GM18505 (cell line): ENCODE results near the gene KLHL3.

Experiments
- ATAC-seq: cut with Tn5 transposase; IDR thresholded peaks from one replicate; pipeline ENCODE4 v1.9.1; 2021; ENCODE audit not compliant: unreplicated experiment
- POLR2A ChIP-seq: IDR thresholded peaks from 4 replicates; pipeline ENCODE4 v1.6.1; 2011; ENCODE audit warnings: borderline replicate concordance; ENCODE audit not compliant: insufficient read depth, insufficient read length; ENCODE audit errors: extremely low read depth

The KLHL3 gene

DNA sequence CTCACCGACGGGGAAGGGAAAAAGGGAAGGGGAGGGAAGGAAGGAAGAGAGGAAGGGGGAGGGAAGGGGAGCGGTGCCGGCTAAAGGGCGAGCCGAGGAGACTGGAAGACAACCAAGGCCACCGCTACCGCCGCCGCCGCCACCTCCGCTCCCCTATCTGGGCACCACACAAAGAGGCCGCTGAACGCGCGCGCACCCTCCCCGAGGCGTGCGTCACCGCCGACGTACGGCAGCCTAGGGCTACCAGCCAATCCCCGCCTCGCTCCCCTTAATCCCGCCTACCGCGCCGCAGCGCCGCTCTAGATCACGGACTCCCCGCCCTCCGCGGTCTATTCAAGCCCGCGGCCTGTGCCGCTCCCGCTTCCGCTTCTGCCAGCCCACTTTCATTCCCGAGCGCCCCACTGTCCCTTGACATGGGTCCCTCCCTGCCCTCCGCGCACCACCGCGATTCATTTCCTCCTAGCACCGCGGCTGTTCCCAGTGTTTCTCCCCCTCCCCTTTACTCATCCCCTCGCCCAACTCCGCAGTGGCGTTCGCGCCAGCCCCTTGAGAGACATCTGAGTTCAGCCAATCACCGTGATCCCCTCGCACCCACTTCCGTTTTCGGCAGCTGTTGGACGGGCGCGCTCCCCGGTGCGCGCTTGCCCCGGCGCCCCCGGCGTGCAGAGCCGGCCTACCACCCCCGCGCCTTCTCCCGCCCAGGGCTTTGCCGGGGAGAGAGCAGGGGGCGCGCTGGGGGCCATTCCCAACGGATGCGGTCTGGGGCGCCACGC is 18.5 kb upstream of the KLHL3 start, which contains the start of gene HNRNPA0:
TSS of gene HNRNPA0 (minus strand) at position 176 of the 773 bp plus-strand sequence. CDS start 297 bp downstream, outside the sequence.
- ATAC-seq = peak; percentile 82

DNA sequence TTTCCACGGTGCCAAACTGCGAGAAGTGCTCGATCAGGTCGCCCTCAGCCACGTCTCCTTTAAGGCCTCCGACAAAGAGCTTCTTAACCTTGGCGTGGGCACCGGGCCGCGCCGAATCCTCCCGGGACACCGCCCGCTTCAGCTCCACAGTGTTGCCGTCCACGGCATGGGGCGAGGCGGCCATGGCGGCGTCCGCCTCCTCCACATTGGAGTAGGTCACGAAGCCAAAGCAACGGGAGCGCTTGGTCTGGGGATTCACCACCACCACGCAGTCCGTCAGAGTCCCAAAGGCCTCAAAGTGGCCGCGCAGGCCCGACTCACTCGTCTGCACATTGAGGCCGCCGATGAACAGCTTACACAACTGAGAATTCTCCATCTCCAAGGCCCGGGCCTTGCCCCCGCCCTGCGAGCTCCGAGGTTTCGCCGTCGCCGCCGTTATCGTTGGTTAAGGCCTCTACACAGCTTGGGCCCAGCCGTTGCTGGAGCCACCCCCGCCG is 17.9 kb upstream of the KLHL3 start:
- no peak for TF ChIP-seq POLR2A
- peak; percentile 12 for ATAC-seq

More for the DNA sequence above, 18.5 kb upstream of the KLHL3 start, which contains the start of gene HNRNPA0:
- peak; percentile 95 for TF ChIP-seq POLR2A

DNA sequence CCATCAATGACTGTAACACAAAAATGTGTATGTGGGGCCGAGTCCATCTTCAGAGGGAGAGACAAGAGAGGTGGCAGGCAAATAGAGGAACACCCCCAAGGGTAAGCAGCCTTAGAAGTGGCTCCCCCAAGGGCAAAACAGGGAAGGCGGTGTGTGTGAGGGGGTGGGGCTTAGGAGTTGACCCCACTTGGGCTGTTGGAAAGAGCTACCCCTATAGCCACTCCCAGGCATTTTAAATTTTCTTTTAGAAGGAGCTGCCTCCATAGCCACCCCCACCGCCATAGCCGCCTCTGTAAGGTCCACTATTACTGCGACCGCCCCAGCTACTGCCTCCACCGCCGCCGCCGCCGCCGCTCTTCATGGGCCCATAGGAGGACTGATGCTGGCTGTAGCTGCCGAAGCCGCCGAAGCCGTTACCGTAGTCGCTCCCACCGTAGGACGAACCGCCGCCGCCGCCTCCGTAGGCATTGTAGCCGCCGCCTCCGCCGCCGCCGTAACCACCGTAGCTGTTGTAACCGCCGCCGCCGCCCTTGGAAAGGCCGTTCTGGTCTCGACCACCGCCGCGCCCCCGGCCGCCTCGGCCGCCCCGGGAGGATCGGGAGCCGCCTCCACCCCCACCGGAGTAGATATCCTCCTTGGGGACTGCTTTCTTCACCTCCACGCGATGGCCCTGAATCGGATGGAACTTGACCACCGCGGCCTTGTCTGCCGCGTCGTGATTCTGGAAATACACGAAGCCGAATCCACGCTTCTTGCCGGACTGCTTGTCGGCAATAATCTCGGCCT is 17.2 kb upstream of the KLHL3 start:
- no peak for TF ChIP-seq POLR2A
- ATAC-seq = no peak

DNA sequence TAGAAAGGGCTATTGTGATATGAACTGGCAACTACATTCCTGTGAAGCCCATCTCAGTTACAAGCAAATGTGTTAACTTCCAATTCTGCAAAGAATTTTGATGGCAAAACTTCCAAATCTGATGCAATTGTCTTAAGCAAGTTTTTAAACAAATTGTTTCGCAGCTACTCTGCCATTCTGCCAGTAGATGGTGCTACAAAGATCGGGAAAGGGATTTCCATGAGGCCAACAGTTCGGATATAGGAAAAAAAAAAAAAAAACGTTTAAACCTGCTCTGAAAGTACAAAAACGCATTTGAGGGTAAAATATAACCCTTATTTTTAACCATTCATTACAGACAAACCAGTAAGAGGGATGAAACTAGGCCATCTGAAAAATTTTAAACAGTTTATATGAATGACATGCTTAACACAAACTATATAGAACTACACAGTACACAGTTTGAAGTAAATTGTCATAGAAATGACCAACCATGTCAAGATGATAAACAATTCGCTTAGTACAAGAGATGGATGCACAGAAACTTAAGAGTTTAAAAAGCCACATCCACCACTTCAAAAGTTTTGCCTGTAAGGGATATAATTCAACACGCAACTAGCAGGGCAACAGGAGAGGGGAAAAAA is 16.1 kb upstream of the KLHL3 start:
- TF ChIP-seq POLR2A = no peak
- no peak for ATAC-seq

DNA sequence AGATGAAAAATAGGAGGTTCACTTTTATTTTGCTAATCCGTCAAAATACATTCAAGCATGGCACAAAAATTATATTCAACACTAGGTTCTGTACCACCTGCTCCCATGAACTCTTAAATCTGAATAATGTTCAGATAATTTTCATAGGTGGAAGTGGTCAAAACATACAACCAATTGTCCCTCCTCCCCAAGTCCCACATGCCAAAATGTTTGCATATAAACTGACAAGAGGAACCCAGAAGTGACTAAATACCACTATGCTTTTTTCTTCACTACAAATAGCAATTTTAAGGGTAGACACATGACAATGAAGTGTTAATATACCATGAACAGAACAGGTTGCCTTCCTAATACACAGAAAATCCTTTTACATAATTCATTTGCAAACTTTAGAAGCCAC is 14.5 kb upstream of the KLHL3 start:
- ATAC-seq = no peak
- TF ChIP-seq POLR2A = no peak

DNA sequence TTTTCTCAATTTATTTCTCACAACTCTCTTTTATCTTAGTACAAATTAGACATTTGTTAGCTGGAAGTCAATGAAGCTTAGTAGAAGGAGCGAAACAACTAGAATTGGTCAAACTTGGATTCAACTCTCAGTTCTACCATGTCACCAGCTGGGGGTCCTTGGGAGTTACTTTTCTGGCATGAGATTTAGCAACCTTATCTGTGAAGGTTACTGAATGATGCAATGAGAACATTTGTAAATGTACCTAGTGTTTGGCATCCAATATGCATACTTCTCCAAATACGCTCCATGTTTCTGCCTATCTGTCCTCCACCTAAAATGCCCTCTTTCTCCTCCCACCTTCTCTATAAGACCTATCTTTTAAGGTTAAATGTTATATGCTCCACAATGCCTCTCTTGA is 12.0 kb upstream of the KLHL3 start:
- no peak for ATAC-seq
- no peak for TF ChIP-seq POLR2A

DNA sequence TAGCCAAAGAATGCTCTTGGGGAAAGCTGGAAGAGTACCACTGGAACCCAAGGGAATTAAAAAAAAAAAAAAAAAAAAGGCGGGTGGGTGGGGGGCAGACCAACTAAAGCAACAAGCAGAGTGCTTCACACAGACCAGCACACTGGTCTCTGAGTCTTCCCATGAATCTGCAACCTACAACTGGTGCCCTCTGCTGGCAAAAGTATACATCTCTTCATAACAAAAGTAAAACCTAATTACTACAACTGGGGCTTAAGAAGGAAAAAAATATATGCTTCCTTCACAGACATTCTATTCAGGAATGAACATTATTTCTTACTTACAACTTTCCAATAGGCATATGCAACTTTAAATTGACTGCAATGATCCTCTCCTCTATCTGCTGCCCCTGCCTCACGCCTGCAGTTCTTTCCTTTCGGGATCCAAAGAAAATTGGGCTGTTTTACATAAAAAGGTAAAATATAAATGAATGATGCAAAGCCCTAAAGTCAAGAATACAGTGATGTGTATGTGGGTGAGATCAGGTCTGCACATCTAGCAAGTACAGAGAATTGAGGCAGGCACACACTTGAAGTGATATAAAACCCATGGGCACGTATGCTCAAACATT is 7.2 kb upstream of the KLHL3 start:
- ATAC-seq = no peak
- TF ChIP-seq POLR2A = no peak

DNA sequence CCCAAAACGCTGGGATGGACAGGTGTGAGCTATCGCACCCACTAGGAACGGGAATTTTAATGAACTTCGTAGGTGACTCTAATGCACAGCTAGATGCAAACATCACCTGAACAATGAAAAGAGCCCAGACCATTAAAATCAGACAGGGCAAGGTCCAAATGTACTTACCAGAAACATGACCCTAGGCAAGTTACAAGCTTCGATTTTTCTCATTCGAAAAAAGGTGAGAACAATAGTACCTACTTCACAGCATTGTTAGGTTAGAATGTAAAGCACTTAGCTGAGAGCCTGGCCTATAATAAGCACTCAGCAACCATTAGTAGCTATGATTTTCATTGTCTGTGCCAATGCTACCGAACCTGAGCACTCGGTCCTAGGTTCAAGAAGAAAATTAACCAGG is 5.8 kb upstream of the KLHL3 start:
- TF ChIP-seq POLR2A = no peak
- ATAC-seq = no peak

DNA sequence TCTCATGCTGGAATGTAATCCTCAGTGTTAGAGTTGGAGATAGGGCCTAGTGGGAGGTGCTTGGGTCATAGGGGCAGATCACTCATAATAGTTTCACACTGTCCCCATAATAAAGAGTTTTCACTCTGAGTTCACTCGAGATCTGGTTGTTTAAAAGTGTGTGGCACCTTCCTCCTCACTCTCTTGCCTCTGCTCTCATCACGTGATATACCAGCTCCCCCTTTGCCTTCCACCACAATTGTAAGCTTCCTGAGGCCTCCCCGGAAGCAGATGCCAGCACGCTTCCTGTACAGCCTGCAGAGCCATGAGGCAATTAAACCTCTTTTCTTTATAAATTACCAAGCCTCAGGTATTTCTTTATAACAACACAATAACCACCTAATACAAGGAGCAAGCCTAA is 3.8 kb upstream of the KLHL3 start:
- ATAC-seq = no peak
- TF ChIP-seq POLR2A = no peak

DNA sequence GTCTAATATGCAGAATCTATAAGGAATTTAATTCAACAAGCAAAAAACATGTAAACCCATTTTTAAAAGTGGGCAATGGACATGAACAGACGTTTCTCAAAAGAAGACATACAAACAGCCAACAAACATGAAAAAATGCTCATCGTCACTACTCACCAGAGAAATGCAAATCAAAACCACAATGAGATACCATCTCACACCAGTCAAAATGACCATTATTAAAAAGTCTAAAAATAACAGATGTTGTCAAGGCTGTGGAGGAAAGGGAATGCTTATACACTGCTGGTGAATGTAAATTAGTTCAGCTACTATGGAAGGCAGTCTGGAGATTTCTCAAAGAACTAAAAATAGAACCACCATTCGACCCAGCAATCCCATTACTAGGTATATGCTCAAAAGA is 3.1 kb upstream of the KLHL3 start:
- no peak for ATAC-seq
- no peak for TF ChIP-seq POLR2A

DNA sequence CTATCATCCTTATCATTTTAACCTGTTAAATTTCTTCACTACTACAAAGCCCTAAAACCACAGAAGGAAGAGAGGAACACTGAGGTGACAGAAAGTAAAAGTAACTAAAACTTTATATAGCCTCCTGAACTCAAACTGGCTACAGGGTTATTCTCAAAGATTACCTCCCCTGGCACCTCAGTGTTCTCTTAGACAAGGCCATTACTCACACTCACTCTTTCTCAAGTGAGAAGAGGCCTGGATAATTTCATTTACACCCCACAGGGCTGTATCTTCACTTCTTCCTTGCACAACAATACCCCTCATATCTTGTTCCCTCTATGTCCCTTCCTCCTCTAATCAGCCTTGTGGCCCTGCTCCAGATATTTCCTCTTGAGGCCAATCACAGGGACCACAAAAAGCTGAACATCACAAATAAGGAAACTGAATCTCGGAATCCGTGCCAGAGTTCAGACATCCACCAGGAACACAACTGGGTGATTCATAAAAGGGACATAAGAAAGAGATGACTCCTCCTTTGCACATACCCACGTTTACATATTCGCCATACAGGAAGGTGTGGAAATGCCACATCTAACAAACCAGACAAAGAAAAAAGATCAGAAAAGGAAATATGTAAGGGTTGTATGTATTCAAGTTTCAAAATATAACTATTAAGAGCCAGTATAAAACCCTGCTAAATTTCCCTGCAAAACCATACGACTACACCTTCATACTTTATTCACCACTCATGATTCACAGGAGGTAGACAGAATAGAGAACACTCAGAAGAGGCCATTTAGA is 1.7 kb upstream of the KLHL3 start:
- no peak for ATAC-seq

DNA sequence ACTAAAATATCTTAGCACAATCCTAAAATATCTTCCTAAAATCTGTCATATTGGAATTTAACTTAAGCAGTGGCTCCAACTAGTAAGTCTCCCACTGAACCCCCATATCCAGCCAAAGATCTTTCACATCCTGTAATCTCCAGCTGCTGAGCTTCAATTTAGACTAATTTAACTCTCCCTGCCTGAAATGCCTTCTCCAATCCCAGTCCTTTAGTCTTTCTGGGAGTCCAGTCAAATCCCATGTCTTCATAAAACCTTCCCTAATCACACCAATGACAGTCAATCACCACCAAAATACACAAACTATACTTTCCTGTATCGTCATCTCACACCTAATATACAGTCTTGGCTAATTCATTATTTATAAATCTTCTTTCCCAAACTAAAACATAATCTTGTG is 607 bp upstream of the KLHL3 start:
- TF ChIP-seq POLR2A = no peak
- ATAC-seq = no peak

More for the DNA sequence above, 1.7 kb upstream of the KLHL3 start:
- TF ChIP-seq POLR2A = no peak
